Peyer's patch (tissue), 4 donors: ENCODE results near the gene POLR1B.

Source experiments
- POLR2A ChIP-seq, 2 donors: fragments of 450-650 bp; IDR thresholded peaks; one replicate each; pipeline ENCODE4 v1.5.1; 2017; ENCODE audit warnings: antibody characterized with exemption in 2 of 2, mild to moderate bottlenecking in 2 of 2, moderate library complexity in 2 of 2
- TF ChIP-seq, protein P1 (sequence below), 6 experiments: fragments of 450-650 bp in 4 of 6; fragments of 200-600 bp in 2 of 6; sonication (generic) in 1 of 6; IDR thresholded peaks; one replicate each; pipeline ENCODE4 v1.5.1; 2017 to 2019; ENCODE audit warnings: antibody characterized with exemption in 6 of 6, mild to moderate bottlenecking in 3 of 6, moderate library complexity in 1 of 6

DNA sequence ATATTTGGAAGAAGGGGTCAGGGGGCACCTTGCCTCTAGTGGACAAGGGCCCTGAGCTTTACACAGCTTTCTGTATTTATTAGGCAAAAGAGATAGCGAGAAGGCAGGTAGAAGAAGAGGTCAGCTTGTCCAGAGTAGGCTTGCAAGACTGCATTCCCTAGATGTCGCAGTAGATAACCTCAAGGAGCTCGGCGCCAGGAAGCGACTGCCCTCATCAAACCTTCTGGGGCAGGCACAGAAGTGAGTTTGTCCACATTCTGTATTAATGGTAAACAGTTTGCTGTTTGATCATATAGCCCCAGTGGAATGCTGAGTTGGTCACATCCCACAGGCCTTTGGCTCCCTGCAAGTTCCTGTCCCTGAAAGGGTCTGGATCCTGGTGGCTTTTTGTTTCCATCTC, 49.1 kb downstream of the POLR1B start:
- TF ChIP-seq, protein P1, sequence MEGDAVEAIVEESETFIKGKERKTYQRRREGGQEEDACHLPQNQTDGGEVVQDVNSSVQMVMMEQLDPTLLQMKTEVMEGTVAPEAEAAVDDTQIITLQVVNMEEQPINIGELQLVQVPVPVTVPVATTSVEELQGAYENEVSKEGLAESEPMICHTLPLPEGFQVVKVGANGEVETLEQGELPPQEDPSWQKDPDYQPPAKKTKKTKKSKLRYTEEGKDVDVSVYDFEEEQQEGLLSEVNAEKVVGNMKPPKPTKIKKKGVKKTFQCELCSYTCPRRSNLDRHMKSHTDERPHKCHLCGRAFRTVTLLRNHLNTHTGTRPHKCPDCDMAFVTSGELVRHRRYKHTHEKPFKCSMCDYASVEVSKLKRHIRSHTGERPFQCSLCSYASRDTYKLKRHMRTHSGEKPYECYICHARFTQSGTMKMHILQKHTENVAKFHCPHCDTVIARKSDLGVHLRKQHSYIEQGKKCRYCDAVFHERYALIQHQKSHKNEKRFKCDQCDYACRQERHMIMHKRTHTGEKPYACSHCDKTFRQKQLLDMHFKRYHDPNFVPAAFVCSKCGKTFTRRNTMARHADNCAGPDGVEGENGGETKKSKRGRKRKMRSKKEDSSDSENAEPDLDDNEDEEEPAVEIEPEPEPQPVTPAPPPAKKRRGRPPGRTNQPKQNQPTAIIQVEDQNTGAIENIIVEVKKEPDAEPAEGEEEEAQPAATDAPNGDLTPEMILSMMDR (IDR thresholded peaks at IDR 0.05): no peak
- no peak for TF ChIP-seq POLR2A (IDR thresholded peaks at IDR 0.05)
